ENCODE measurements around the gene MDM2. TPM values are rescaled to one million over a fixed set of nuclear protein-coding genes. Genes with fewer than 3 reads are reported as not detected.

Gene MDM2
- total and polyA plus RNA-seq, 2 of the 8 experiments (the other 6 are each of a cell fraction or from before 2014, with no cell fraction given): 15.1 to 115 TPM

DNA sequence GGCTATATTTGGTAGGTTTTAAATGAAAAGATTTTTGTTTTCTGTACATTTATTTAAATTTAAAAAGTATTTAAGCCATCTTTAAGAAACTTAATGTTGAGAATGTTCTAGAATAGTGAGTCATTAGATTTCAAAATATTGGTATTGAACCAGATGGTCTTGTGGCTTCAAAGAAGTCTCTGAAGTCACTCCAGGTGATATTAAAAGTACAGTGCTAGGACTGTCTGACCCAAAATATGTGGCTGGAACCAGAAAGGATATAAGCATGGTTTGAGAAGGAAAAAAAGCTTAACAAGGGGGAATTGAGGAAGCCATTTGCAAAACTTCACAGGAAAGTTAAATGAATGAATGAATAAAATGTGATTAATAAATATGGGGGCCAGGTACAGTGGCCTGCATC is 28.7 kb upstream of the MDM2 start:
- H3K23ac ChIP-seq (ENCODE audit: insufficient read length): no peak overlapping the region
- H2BK15ac ChIP-seq (ENCODE audit: low read length): no peak overlapping the region
- no peak overlapping the region for H3K4ac ChIP-seq (replicated peaks; ENCODE audit: insufficient read length, low read depth, low read length)
- H2BK20ac ChIP-seq (ENCODE audit: low read length): no peak overlapping the region
- H3K9ac ChIP-seq (replicated peaks in 1 of 4; ENCODE audit: extremely low read depth in 1 of 4, low read depth in 3 of 4, low read length in 3 of 4): no peak overlapping the region
- H2BK12ac ChIP-seq (ENCODE audit: low read depth, low read length): no peak overlapping the region
- ChIA-PET CTCF (ENCODE audit: partially characterized antibody) (interaction anchor here (0.6 kb wide), 1 partner anchor 75 kb away, joined by 3 read pairs; no protein-coding TSS in a partner anchor), POLR2A (ENCODE audit: partially characterized antibody) (interaction anchor here (1.3 kb wide), 1 partner anchor 28 kb away, joined by 3 read pairs; the partner anchor contains the start of gene MDM2)
- FAIRE-seq (no peak), DNase-seq (ENCODE audit: low read depth in 1 of 2, low spot score in 2 of 2) (no peak)
- no peaks in the 10 kb centered on the region for H3K23me2 ChIP-seq (ENCODE audit: low read depth, low read length)
- no peak overlapping the region for H3K18ac ChIP-seq (ENCODE audit: extremely low read depth, low read length)
- H3K79me1 ChIP-seq (ENCODE audit: low read depth, low read length): no peaks in the 10 kb centered on the region
- H3K4me3 ChIP-seq (ENCODE audit: extremely low read depth in 1 of 4, insufficient read depth in 2 of 4, low read depth in 3 of 4, low read length in 4 of 4): no peak overlapping the region
- TF ChIP-seq GABPA (IDR thresholded peaks at IDR 0.05; ENCODE audit: borderline replicate concordance, insufficient read depth, low read length) (no peak), MAFK (IDR thresholded peaks at IDR 0.05; ENCODE audit: low read depth, low read length) (no peak), ZNF274 (IDR thresholded peaks at IDR 0.05; ENCODE audit: borderline replicate concordance, extremely low read depth, low read length) (no peak), TAF7 (optimal IDR thresholded peaks at IDR 0.05; ENCODE audit: borderline replicate concordance, low read depth, low read length) (no peak), EP300 (IDR thresholded peaks at IDR 0.05; ENCODE audit: borderline replicate concordance in 1 of 2, low read depth in 2 of 2, low read length in 2 of 2) (no peak)
- TF ChIP-seq, protein P1, sequence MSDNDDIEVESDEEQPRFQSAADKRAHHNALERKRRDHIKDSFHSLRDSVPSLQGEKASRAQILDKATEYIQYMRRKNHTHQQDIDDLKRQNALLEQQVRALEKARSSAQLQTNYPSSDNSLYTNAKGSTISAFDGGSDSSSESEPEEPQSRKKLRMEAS (IDR thresholded peaks at IDR 0.05): no peak
- H3K27me3 ChIP-seq (replicated peaks in 1 of 4; ENCODE audit: control insufficient read depth in 3 of 4, extremely low read depth in 1 of 4, insufficient read depth in 3 of 4, low read length in 3 of 4): no peaks in the 10 kb centered on the region
- no peak overlapping the region for H4K5ac ChIP-seq (ENCODE audit: insufficient read length, low read depth, low read length)
- H3K9me3 ChIP-seq (ENCODE audit: insufficient read depth in 2 of 2, low read depth in 1 of 2, low read length in 1 of 2): no peaks in the 10 kb centered on the region
- no peak overlapping the region for H3K4me2 ChIP-seq (ENCODE audit: insufficient read depth in 1 of 2, low read depth in 2 of 2, low read length in 2 of 2)
- H3K56ac ChIP-seq (replicated peaks; ENCODE audit: insufficient read length, low read depth, low read length): no peak overlapping the region
- H3K36me3 ChIP-seq (ENCODE audit: control insufficient read depth in 2 of 4, insufficient read depth in 4 of 4, low read length in 3 of 4): no peaks in the 10 kb centered on the region
- H4K8ac ChIP-seq (ENCODE audit: extremely low read depth, insufficient read depth, low read length): no peak overlapping the region
- H3K14ac ChIP-seq (ENCODE audit: insufficient read length): no peak overlapping the region
- H3K4me1 ChIP-seq (replicated peaks in 1 of 4; ENCODE audit: control insufficient read depth in 3 of 4, insufficient read depth in 4 of 4, low read length in 3 of 4): peaks cover 0 to 3% (median 0%) of the 10 kb centered on the region in 4 experiments; a peak in 1 of 7 replicates
- H2BK5ac ChIP-seq (ENCODE audit: low read depth, low read length): no peak overlapping the region
- H4K91ac ChIP-seq (replicated peaks; ENCODE audit: insufficient read length, low read length): no peak overlapping the region
- no peak overlapping the region for H2BK120ac ChIP-seq (replicated peaks; ENCODE audit: low read depth, low read length)
- no peaks in the 10 kb centered on the region for H3K79me2 ChIP-seq (ENCODE audit: control insufficient read depth in 1 of 2, insufficient read depth in 2 of 2, low read length in 2 of 2)
- no peak overlapping the region for H2AFZ ChIP-seq (ENCODE audit: low read length)
- no peaks in the 10 kb centered on the region for H4K20me1 ChIP-seq (replicated peaks in 1 of 2; ENCODE audit: control insufficient read depth in 1 of 2, insufficient read depth in 2 of 2, low read length in 2 of 2)
- no peak overlapping the region for H3K27ac ChIP-seq (ENCODE audit: low read depth, low read length)
- H2AK5ac ChIP-seq (ENCODE audit: low read depth, low read length): no peak overlapping the region

Data from H1 (cell line).